HG03520 (cell line): ENCODE measurements around the gene ZDHHC19.
A peak's percentile ranks its signal among the peaks of the same experiment; 100 is the strongest.
"Not testable (repeated sequence)": the region's sequence is repeated elsewhere in the genome, so short reads cannot be mapped to it uniquely, and the experiment has no call there.

Source experiments
- ATAC-seq: cut with Tn5 transposase; IDR thresholded peaks from one replicate; pipeline ENCODE4 v1.9.1; 2021; ENCODE audit warnings: mild to moderate bottlenecking, moderate library complexity; ENCODE audit not compliant: unreplicated experiment

The ZDHHC19 gene

GRCh38 chr3:196179380-196180308 lies 31.6 kb downstream of the ZDHHC19 start:
- peak; percentile 64 for ATAC-seq

GRCh38 chr3:196178993-196179379 lies 32.2 kb downstream of the ZDHHC19 start:
- no peak for ATAC-seq

- ATAC-seq, result no peak
Measured at GRCh38 chr3:196177967-196178366, 33.2 kb downstream of the ZDHHC19 start.

- no peak for ATAC-seq
Measured at GRCh38 chr3:196177567-196177966, 33.6 kb downstream of the ZDHHC19 start.

- ATAC-seq, result no peak
Measured at GRCh38 chr3:196175722-196176121, 35.5 kb downstream of the ZDHHC19 start.

GRCh38 chr3:196175116-196175625 lies 36.0 kb downstream of the ZDHHC19 start:
- ATAC-seq, result no peak

- ATAC-seq, result no peak
Measured at GRCh38 chr3:196174652-196175051, 36.5 kb downstream of the ZDHHC19 start.

- not testable (repeated sequence) for ATAC-seq
Measured at GRCh38 chr3:196170296-196170695, 40.9 kb downstream of the ZDHHC19 start.

- ATAC-seq, result no peak
Measured at GRCh38 chr3:196169836-196170240, 41.4 kb downstream of the ZDHHC19 start.

GRCh38 chr3:196168808-196169391 lies 42.3 kb downstream of the ZDHHC19 start:
- no peak for ATAC-seq

GRCh38 chr3:196166741-196167140 lies 44.5 kb downstream of the ZDHHC19 start:
- no peak for ATAC-seq

- no peak for ATAC-seq
Measured at GRCh38 chr3:196165850-196166249, 45.4 kb downstream of the ZDHHC19 start.

GRCh38 chr3:196165006-196165575 lies 46.1 kb downstream of the ZDHHC19 start:
- not testable (repeated sequence) for ATAC-seq

- no peak for ATAC-seq
Measured at GRCh38 chr3:196164576-196164975, 46.6 kb downstream of the ZDHHC19 start.

- ATAC-seq, result no peak
Measured at GRCh38 chr3:196163666-196164493, 47.3 kb downstream of the ZDHHC19 start.

GRCh38 chr3:196163212-196163611 lies 48.0 kb downstream of the ZDHHC19 start:
- no peak for ATAC-seq

GRCh38 chr3:196162679-196163078 lies 48.5 kb downstream of the ZDHHC19 start:
- no peak for ATAC-seq

- ATAC-seq, result no peak
Measured at GRCh38 chr3:196159952-196160804, 51.0 kb downstream of the ZDHHC19 start.

GRCh38 chr3:196159526-196159925 lies 51.7 kb downstream of the ZDHHC19 start:
- ATAC-seq, result no peak

- ATAC-seq, result no peak
Measured at GRCh38 chr3:196156160-196156559, 55.0 kb downstream of the ZDHHC19 start.
